Activated CD4-positive, alpha-beta T cell treated with anti-CD3 and anti-CD28 coated beads, Interleukin-2, amount 10 ng/mL, durations not matched to agents 7 days and 5 days (primary cell): ENCODE measurements around the gene THOC5. TPM values are rescaled to one million over a fixed set of nuclear protein-coding genes. Genes with fewer than 3 reads are reported as not detected.
"Not testable (repeated sequence)": the region's sequence is repeated elsewhere in the genome, so short reads cannot be mapped to it uniquely, and the experiment has no call there.

Experiments used
- CTCF ChIA-PET: fragments of 350-600 bp; sonication (Branson Sonifier 250); formaldehyde crosslinking; loops from one replicate; lab custom pipeline; 2021; ENCODE audit warnings: antibody characterized with exemption; lab: Charles Lee
- POLR2A ChIA-PET: fragments of 350-600 bp; sonication (Branson Sonifier 250); formaldehyde crosslinking; loops from one replicate; lab custom pipeline; 2021; ENCODE audit warnings: antibody characterized with exemption; lab: Charles Lee
- DNase-seq: peaks from one replicate; pipeline ENCODE4 v3.0.0-alpha.2; 2020
- H3K27ac Mint-ChIP-seq: one replicate; pipeline ENCODE4 v1.8.0; 2021; ENCODE audit warnings: mild to moderate bottlenecking, moderate library complexity, mixed read lengths
- H3K27me3 Mint-ChIP-seq: one replicate; pipeline ENCODE4 v1.8.0; 2021; ENCODE audit warnings: mixed read lengths
- H3K36me3 Mint-ChIP-seq: one replicate; pipeline ENCODE4 v1.8.0; 2021; ENCODE audit warnings: low read depth, mixed read lengths
- H3K4me1 Mint-ChIP-seq: one replicate; pipeline ENCODE4 v1.8.0; 2021; ENCODE audit warnings: mixed read lengths
- H3K4me3 Mint-ChIP-seq: one replicate; pipeline ENCODE4 v1.8.0; 2021; ENCODE audit warnings: mild to moderate bottlenecking, moderate library complexity, mixed read lengths
- H3K9me3 Mint-ChIP-seq: one replicate; pipeline ENCODE4 v1.8.0; 2021; ENCODE audit warnings: mixed read lengths
- total RNA-seq, 2 experiments: library from RNA; stranded (reverse); gene quantifications; one replicate each; pipeline ENCODE4 v1.2.3, GENCODE V29; 2021

The THOC5 gene
- total RNA-seq, 2 experiments from 2014 or later: 48.6 to 61.5 TPM

DNA sequence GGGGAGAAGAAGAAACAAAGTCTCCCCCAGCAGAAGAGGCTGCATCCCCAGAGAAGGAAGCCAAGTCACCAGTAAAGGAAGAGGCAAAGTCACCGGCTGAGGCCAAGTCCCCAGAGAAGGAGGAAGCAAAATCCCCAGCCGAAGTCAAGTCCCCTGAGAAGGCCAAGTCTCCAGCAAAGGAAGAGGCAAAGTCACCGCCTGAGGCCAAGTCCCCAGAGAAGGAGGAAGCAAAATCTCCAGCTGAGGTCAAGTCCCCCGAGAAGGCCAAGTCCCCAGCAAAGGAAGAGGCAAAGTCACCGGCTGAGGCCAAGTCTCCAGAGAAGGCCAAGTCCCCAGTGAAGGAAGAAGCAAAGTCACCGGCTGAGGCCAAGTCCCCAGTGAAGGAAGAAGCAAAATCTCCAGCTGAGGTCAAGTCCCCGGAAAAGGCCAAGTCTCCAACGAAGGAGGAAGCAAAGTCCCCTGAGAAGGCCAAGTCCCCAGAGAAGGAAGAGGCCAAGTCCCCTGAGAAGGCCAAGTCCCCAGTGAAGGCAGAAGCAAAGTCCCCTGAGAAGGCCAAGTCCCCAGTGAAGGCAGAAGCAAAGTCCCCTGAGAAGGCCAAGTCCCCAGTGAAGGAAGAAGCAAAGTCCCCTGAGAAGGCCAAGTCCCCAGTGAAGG, 64.3 kb downstream of the THOC5 start:
- not testable (repeated sequence) for H3K27ac Mint-ChIP-seq

GRCh38 chr22:29487426-29487986, 66.1 kb downstream of the THOC5 start:
- Mint-ChIP-seq H3K4me3 (no peak overlapping the region), H3K4me1 (no peaks in the 10 kb centered on the region), H3K27ac (no peak overlapping the region), H3K36me3 (no peaks in the 10 kb centered on the region), H3K9me3 (no peaks in the 10 kb centered on the region), H3K27me3 (no peaks in the 10 kb centered on the region)
- ChIA-PET POLR2A (no interaction called here), CTCF (no interaction called here)
- no peak for DNase-seq

More for the DNA sequence above, 64.3 kb downstream of the THOC5 start:
- H3K4me3 Mint-ChIP-seq, POLR2A ChIA-PET, H3K9me3 Mint-ChIP-seq, CTCF ChIA-PET, H3K4me1 Mint-ChIP-seq, DNase-seq, H3K36me3 Mint-ChIP-seq, H3K27me3 Mint-ChIP-seq: not testable (repeated sequence)

DNA sequence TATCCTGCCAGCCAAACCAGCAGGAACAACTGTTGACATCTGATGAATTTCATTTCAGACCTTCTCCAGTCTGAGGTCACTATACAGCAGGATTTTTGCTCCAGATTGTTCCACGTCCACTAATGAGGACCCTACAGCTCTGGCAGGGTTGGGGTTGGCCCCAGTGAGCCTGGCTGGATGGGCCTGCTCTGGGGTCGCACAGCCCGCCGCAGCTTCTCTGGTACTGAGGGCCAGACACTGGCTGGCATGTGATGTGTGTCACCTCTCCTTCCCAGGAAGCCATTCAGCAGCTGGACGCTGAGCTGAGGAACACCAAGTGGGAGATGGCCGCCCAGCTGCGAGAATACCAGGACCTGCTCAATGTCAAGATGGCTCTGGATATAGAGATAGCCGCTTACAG, 68.1 kb downstream of the THOC5 start:
- POLR2A ChIA-PET: no interaction called here
- CTCF ChIA-PET: interaction anchor here (1.0 kb wide), 1 partner anchor 12 kb away, joined by 3 read pairs; no protein-coding TSS in a partner anchor
- DNase-seq: no peak
- Mint-ChIP-seq H3K36me3 (peaks cover 3% of the 10 kb centered on the region), H3K27me3 (peaks cover 14% of the 10 kb centered on the region), H3K27ac (no peak overlapping the region), H3K4me3 (no peak overlapping the region), H3K4me1 (peaks cover 6% of the 10 kb centered on the region), H3K9me3 (no peaks in the 10 kb centered on the region)

DNA sequence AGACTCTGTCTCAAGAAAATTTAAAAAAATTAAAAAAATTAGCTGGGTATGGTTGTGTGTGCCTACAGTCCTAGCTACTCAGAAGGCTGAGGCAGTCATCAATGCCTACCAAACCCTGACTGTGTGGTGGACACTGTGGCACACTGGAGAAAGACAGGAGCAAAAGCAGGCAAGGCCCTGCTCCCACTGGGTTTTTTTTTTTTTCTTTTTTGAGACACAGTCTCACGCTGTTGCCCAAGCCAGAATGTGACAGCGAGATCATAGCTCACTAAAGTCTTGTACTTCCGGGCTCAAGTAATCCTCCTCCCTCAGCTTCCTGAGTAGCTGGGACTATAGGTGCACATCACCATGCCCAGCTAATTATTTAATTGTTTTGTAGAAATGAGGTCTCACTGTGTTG, 68.9 kb downstream of the THOC5 start:
- DNase-seq: no peak
- peaks cover 7% of the 10 kb centered on the region for H3K4me1 Mint-ChIP-seq
- H3K27ac Mint-ChIP-seq: no peak overlapping the region
- ChIA-PET CTCF (interaction anchor here (1.0 kb wide), 1 partner anchor 11 kb away, joined by 3 read pairs; no protein-coding TSS in a partner anchor), POLR2A (no interaction called here)
- H3K9me3 Mint-ChIP-seq: no peaks in the 10 kb centered on the region
- H3K27me3 Mint-ChIP-seq: peaks cover 16% of the 10 kb centered on the region
- peaks cover 4% of the 10 kb centered on the region for H3K36me3 Mint-ChIP-seq
- no peak overlapping the region for H3K4me3 Mint-ChIP-seq

- no peaks in the 10 kb centered on the region for H3K9me3 Mint-ChIP-seq
- CTCF ChIA-PET: interaction anchor here (0.6 to 1.7 kb wide), 3 partner anchors 11 to 226 kb away, joined by 3 to 5 read pairs (median 4); no protein-coding TSS in a partner anchor
- H3K36me3 Mint-ChIP-seq: peaks cover 6% of the 10 kb centered on the region
- peaks cover 30% of the 10 kb centered on the region for H3K27me3 Mint-ChIP-seq
- H3K27ac Mint-ChIP-seq: no peak overlapping the region
- H3K4me3 Mint-ChIP-seq: no peak overlapping the region
- no peak for DNase-seq
- H3K4me1 Mint-ChIP-seq: peaks cover 13% of the 10 kb centered on the region
- POLR2A ChIA-PET: interaction anchor here (0.5 kb wide), 1 partner anchor 74 kb away, joined by 3 read pairs; no protein-coding TSS in a partner anchor
Observed at GRCh38 chr22:29483254-29483653, 70.3 kb downstream of the THOC5 start.

GRCh38 chr22:29482726-29483125, 70.8 kb downstream of the THOC5 start:
- DNase-seq: no peak
- ChIA-PET POLR2A (interaction anchor here (0.5 kb wide), 1 partner anchor 74 kb away, joined by 3 read pairs; no protein-coding TSS in a partner anchor), CTCF (interaction anchor here (0.6 to 1.7 kb wide), 3 partner anchors 11 to 226 kb away, joined by 3 to 5 read pairs (median 3); no protein-coding TSS in a partner anchor)
- H3K27me3 Mint-ChIP-seq: peaks cover 35% of the 10 kb centered on the region
- no peaks in the 10 kb centered on the region for H3K9me3 Mint-ChIP-seq
- no peak overlapping the region for H3K27ac Mint-ChIP-seq
- H3K4me3 Mint-ChIP-seq: no peak overlapping the region
- H3K4me1 Mint-ChIP-seq: peaks cover 13% of the 10 kb centered on the region
- peaks cover 6% of the 10 kb centered on the region for H3K36me3 Mint-ChIP-seq

- H3K9me3 Mint-ChIP-seq: no peaks in the 10 kb centered on the region
- POLR2A ChIA-PET: no interaction called here
- no peak overlapping the region for H3K27ac Mint-ChIP-seq
- H3K4me1 Mint-ChIP-seq: peaks cover 13% of the 10 kb centered on the region
- no peak for DNase-seq
- H3K27me3 Mint-ChIP-seq: peaks cover 38% of the 10 kb centered on the region
- peaks cover 6% of the 10 kb centered on the region for H3K36me3 Mint-ChIP-seq
- H3K4me3 Mint-ChIP-seq: no peak overlapping the region
- CTCF ChIA-PET: interaction anchor here (1.0 to 1.7 kb wide), 2 partner anchors 10 to 14 kb away, joined by 3 to 5 read pairs; no protein-coding TSS in a partner anchor
Observed at GRCh38 chr22:29482253-29482652, 71.3 kb downstream of the THOC5 start.

DNA sequence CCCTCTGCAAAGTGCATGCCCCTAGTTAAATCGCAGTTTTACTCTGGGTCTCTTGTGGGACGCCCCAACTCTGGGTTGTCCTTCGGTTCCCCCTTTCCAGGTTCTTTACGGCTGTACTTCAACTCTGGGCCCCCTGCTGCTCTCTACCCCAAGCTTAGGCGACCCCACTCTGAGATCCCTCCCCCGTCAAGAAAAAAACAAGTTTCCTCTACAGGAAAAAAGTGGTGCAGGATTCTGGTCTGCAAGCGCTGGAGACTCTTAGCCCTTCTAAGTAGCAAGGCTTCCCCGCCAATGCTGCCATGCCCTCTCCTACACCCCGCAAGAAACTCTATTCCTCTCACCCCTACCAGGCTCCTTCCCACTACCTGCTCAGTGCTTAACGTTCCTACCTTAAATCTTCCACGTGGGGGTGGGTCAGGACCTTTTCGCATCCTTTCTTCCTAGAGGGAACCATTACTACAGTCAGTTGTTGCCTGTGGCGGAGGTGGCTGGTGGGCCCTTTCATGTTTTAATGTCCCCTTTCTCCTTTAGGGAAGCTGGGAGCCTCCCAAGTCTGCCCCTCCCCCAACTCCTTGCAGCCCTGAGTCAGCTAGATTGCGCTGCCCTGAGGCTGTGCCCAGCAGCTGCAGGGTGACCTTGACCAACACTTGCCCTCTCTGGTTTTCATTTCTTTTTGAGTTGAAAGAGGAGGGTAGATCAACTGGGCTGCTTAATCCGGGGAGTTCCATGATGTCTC, 72.1 kb downstream of the THOC5 start:
- Mint-ChIP-seq H3K9me3 (no peaks in the 10 kb centered on the region), H3K27me3 (peaks cover 43% of the 10 kb centered on the region), H3K4me1 (peaks cover 13% of the 10 kb centered on the region), H3K4me3 (no peak overlapping the region), H3K27ac (no peak overlapping the region), H3K36me3 (peaks cover 6% of the 10 kb centered on the region)
- ChIA-PET CTCF (interaction anchor here (0.7 to 1.8 kb wide), 5 partner anchors 10 to 340 kb away, joined by 3 to 5 read pairs (median 3); no protein-coding TSS in a partner anchor), POLR2A (no interaction called here)
- DNase-seq: no peak

GRCh38 chr22:29480512-29481264, 72.9 kb downstream of the THOC5 start:
- POLR2A ChIA-PET: no interaction called here
- Mint-ChIP-seq H3K36me3 (peaks cover 6% of the 10 kb centered on the region), H3K4me3 (no peak overlapping the region), H3K27me3 (peaks cover 46% of the 10 kb centered on the region), H3K27ac (no peak overlapping the region), H3K9me3 (no peaks in the 10 kb centered on the region), H3K4me1 (peaks cover 13% of the 10 kb centered on the region)
- CTCF ChIA-PET: interaction anchor here (0.7 to 1.8 kb wide), 3 partner anchors 10 to 340 kb away, joined by 3 to 5 read pairs (median 3); no protein-coding TSS in a partner anchor
- peak; percentile 12 for DNase-seq

DNA sequence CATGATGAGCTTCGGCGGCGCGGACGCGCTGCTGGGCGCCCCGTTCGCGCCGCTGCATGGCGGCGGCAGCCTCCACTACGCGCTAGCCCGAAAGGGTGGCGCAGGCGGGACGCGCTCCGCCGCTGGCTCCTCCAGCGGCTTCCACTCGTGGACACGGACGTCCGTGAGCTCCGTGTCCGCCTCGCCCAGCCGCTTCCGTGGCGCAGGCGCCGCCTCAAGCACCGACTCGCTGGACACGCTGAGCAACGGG, 73.4 kb downstream of the THOC5 start:
- Mint-ChIP-seq H3K9me3 (no peaks in the 10 kb centered on the region), H3K27ac (no peak overlapping the region), H3K36me3 (peaks cover 6% of the 10 kb centered on the region), H3K4me1 (peaks cover 13% of the 10 kb centered on the region), H3K4me3 (no peak overlapping the region), H3K27me3 (peaks cover 51% of the 10 kb centered on the region)
- CTCF ChIA-PET: interaction anchor here (1.3 to 1.8 kb wide), 2 partner anchors 9 to 11 kb away, joined by 3 to 5 read pairs; no protein-coding TSS in a partner anchor
- no peak for DNase-seq
- POLR2A ChIA-PET: no interaction called here

DNA sequence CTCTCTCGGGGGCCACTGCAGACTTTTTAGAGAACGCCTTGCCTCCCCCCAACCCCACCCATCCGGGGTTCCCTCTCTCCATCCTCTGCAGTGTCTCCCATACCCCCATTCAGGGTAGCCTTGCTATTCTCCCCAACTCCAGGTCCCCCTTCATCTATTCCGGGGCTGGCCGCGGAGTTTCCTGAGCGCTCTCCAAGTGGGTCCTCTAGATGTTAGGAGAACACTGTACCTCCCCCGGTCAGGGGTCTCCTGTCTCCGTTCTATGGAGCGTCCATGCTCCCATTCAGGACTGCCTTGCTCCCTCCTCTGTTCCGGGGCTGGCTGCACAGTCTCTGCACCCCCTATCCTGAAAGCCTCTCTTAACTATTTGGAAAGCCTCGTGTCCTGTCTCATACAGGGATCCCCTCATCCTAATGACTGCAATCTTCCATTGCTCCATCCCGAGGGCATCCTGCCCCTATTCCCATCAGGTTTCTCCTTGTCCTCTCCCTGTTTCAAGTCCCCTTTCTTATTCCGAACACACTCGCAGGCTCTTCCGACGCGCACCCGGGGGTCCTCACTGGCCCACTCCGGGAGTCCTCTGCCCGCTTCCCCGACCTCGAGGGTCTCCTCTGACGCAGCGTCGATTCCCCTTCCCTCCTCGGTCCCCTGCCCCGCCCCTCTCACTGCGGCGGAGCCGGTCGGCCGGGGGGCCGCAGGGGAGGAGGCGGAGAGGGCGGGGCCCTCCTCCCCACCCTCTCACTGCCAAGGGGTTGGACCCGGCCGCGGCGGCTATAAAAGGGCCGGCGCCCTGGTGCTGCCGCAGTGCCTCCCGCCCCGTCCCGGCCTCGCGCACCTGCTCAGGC, 73.9 kb downstream of the THOC5 start, which contains the start of gene NEFH:
TSS of gene NEFH (plus strand) at position 802 of the 845 bp plus-strand sequence. CDS start 45 bp downstream, outside the sequence.
- H3K27me3 Mint-ChIP-seq: peaks cover 51% of the 10 kb centered on the region
- H3K36me3 Mint-ChIP-seq: peaks cover 6% of the 10 kb centered on the region
- POLR2A ChIA-PET: interaction anchor here (0.7 kb wide), 1 partner anchor 77 kb away, joined by 4 read pairs; no protein-coding TSS in a partner anchor
- CTCF ChIA-PET: interaction anchor here (1.8 kb wide), 1 partner anchor 9 kb away, joined by 5 read pairs; no protein-coding TSS in a partner anchor
- H3K4me1 Mint-ChIP-seq: peaks cover 13% of the 10 kb centered on the region
- no peak within 1 kb of the TSS for H3K27ac Mint-ChIP-seq
- H3K9me3 Mint-ChIP-seq: no peaks in the 10 kb centered on the region
- no peak for DNase-seq
- peak within 1 kb of the TSS; percentile 35 for H3K4me3 Mint-ChIP-seq
